ENCODE data around the gene CAMK2A. TPM values are rescaled to one million over a fixed set of nuclear protein-coding genes. Genes with fewer than 3 reads are reported as not detected.

The CAMK2A gene
- total RNA-seq, 1 experiment from 2014 or later, result not detected

GRCh38 chr5:150189326-150189725 lies 100.2 kb downstream of the CAMK2A start:
- TF ChIP-seq CTCF (IDR thresholded peaks at IDR 0.05; ENCODE audit: insufficient read depth in 1 of 2, low read depth in 1 of 2, low read length in 1 of 2, severe bottlenecking in 1 of 2, unreplicated experiment in 1 of 2), result no peak
- no peaks in the 10 kb centered on the region for H3K27me3 Mint-ChIP-seq (ENCODE audit: insufficient read depth, unreplicated experiment)
- Histone ChIP-seq H3K4me3 (ENCODE audit: low read depth, low read length) (no peak overlapping the region), H3K4me1 (peaks cover 23% of the 10 kb centered on the region), H3K27me3 (replicated peaks; ENCODE audit: control insufficient read depth, insufficient read depth, low read length) (no peaks in the 10 kb centered on the region), H3K36me3 (ENCODE audit: control insufficient read depth, insufficient read depth, low read length) (no peaks in the 10 kb centered on the region; the same call in 1 of the 2 replicates), H3K9me3 (no peaks in the 10 kb centered on the region)
- intact Hi-C loops (cut with micrococcal nuclease; ENCODE audit: unreplicated experiment), result no loop called here
- BruUV-seq (replicated peaks), result no TSS peak
- DNase-seq, result no peak
- H3K27ac Mint-ChIP-seq (ENCODE audit: unreplicated experiment), result no peak overlapping the region
- ChIA-PET CTCF (no interaction called here), POLR2A (no interaction called here)
- peaks cover 15% of the 10 kb centered on the region for H3K4me1 Mint-ChIP-seq (ENCODE audit: low read depth, unreplicated experiment)
- H3K4me3 Mint-ChIP-seq (ENCODE audit: unreplicated experiment), result no peak overlapping the region
- no peaks in the 10 kb centered on the region for H3K9me3 Mint-ChIP-seq (ENCODE audit: unreplicated experiment)
- no peaks in the 10 kb centered on the region for H3K36me3 Mint-ChIP-seq (ENCODE audit: insufficient read depth, unreplicated experiment)

- H3K27me3 Mint-ChIP-seq (ENCODE audit: insufficient read depth, unreplicated experiment), result no peaks in the 10 kb centered on the region
- H3K27me3 ChIP-seq (replicated peaks; ENCODE audit: control insufficient read depth, insufficient read depth, low read length), result no peaks in the 10 kb centered on the region
- no peak overlapping the region for H3K4me3 ChIP-seq (ENCODE audit: low read depth, low read length)
- no peaks in the 10 kb centered on the region; the same call in 1 of the 2 replicates for H3K36me3 ChIP-seq (ENCODE audit: control insufficient read depth, insufficient read depth, low read length)
- intact Hi-C loops (cut with micrococcal nuclease; ENCODE audit: unreplicated experiment), result no loop called here
- no peaks in the 10 kb centered on the region for H3K9me3 Mint-ChIP-seq (ENCODE audit: unreplicated experiment)
- TF ChIP-seq CTCF (IDR thresholded peaks at IDR 0.05; ENCODE audit: insufficient read depth in 1 of 2, low read depth in 1 of 2, low read length in 1 of 2, severe bottlenecking in 1 of 2, unreplicated experiment in 1 of 2), result no peak
- DNase-seq, result no peak
- no peak overlapping the region for H3K27ac Mint-ChIP-seq (ENCODE audit: unreplicated experiment)
- H3K4me3 Mint-ChIP-seq (ENCODE audit: unreplicated experiment), result no peak overlapping the region
- no peaks in the 10 kb centered on the region for H3K9me3 ChIP-seq
- CTCF ChIA-PET, result no interaction called here
- peaks cover 15% of the 10 kb centered on the region for H3K4me1 Mint-ChIP-seq (ENCODE audit: low read depth, unreplicated experiment)
- POLR2A ChIA-PET, result no interaction called here
- peaks cover 23% of the 10 kb centered on the region for H3K4me1 ChIP-seq
- no TSS peak for BruUV-seq (replicated peaks)
- H3K36me3 Mint-ChIP-seq (ENCODE audit: insufficient read depth, unreplicated experiment), result no peaks in the 10 kb centered on the region
Measured at GRCh38 chr5:150188146-150188842, 101.3 kb downstream of the CAMK2A start.

GRCh38 chr5:150186897-150187296 lies 102.7 kb downstream of the CAMK2A start:
- CTCF ChIA-PET, result interaction anchor here (0.6 kb wide), 1 partner anchor 11 kb away, joined by 3 read pairs; no protein-coding TSS in a partner anchor
- peaks cover 23% of the 10 kb centered on the region for H3K4me1 ChIP-seq
- no peak for DNase-seq
- H3K36me3 Mint-ChIP-seq (ENCODE audit: insufficient read depth, unreplicated experiment), result no peaks in the 10 kb centered on the region
- H3K4me3 ChIP-seq (ENCODE audit: low read depth, low read length), result no peak overlapping the region
- H3K9me3 Mint-ChIP-seq (ENCODE audit: unreplicated experiment), result no peaks in the 10 kb centered on the region
- no peaks in the 10 kb centered on the region for H3K27me3 ChIP-seq (replicated peaks; ENCODE audit: control insufficient read depth, insufficient read depth, low read length)
- no peaks in the 10 kb centered on the region for H3K27me3 Mint-ChIP-seq (ENCODE audit: insufficient read depth, unreplicated experiment)
- no peak overlapping the region for H3K27ac Mint-ChIP-seq (ENCODE audit: unreplicated experiment)
- BruUV-seq (replicated peaks), result no TSS peak
- no peak overlapping the region for H3K4me3 Mint-ChIP-seq (ENCODE audit: unreplicated experiment)
- intact Hi-C loops (cut with micrococcal nuclease; ENCODE audit: unreplicated experiment), result no loop called here
- TF ChIP-seq CTCF (IDR thresholded peaks at IDR 0.05; ENCODE audit: insufficient read depth in 1 of 2, low read depth in 1 of 2, low read length in 1 of 2, severe bottlenecking in 1 of 2, unreplicated experiment in 1 of 2), result no peak
- H3K9me3 ChIP-seq, result no peaks in the 10 kb centered on the region
- H3K4me1 Mint-ChIP-seq (ENCODE audit: low read depth, unreplicated experiment), result peaks cover 15% of the 10 kb centered on the region
- H3K36me3 ChIP-seq (ENCODE audit: control insufficient read depth, insufficient read depth, low read length), result no peaks in the 10 kb centered on the region; the same call in 1 of the 2 replicates
- POLR2A ChIA-PET, result no interaction called here
